ENCODE measurements around the gene PCCA.
A peak's percentile ranks its signal among the peaks of the same experiment; 100 is the strongest.

Gene PCCA

DNA sequence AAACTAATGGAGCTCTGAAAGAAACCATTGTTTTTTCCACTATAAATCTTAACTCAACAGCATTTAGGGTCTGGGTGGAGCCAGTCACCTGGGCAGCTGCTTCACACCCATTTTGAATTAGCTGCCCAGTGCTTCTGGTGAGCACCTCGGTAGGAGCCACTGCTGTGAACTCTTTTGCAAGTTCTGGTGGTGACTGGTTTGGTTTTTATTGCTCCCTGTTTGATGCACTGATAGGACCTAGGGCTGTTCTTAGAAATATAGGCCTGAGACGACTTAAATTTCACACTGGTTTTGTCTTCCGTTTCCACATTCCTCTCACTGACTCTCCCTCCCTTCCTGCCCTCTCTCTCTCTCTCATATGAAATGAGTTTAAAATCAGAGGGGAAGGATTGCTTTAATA, 395.8 kb downstream of the PCCA start:
- Mint-ChIP-seq H3K36me3 (no peaks in the 10 kb centered on the region), H3K27ac (peak overlapping the region; percentile 44), H3K4me1 (peaks cover 39% of the 10 kb centered on the region), H3K9me3 (no peaks in the 10 kb centered on the region), H3K4me3 (peak overlapping the region; percentile 30)
- DNase-seq (ENCODE audit: low spot score in 2 of 2) (no peak), ATAC-seq (peak; percentile 77)

DNA sequence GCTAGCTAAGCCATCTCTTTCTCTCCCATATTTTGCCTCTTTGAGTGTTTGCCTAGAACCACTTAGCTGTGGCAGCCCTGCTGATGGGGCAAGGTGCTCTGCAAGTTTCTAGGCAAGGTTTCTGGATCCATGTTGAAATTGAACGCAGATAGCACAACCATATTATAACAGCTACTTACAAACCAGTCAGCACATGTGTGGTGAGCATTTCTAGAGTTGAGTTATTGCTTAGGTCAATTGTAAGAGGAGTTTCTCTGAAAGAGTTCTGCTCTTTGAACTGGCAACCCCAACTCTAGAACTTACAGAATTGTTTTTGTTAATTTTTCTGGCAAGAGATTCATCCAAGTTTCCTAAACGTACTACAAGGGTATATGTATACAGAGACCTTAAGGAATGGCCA, 396.4 kb downstream of the PCCA start:
- H3K4me1 Mint-ChIP-seq, result peaks cover 39% of the 10 kb centered on the region
- H3K4me3 Mint-ChIP-seq, result peak overlapping the region; percentile 30
- no peaks in the 10 kb centered on the region for H3K9me3 Mint-ChIP-seq
- DNase-seq (ENCODE audit: low spot score in 2 of 2), result peak in 1 of 2 donors; percentile 55
- peak overlapping the region; percentile 44 for H3K27ac Mint-ChIP-seq
- H3K36me3 Mint-ChIP-seq, result no peaks in the 10 kb centered on the region
- peak; percentile 70 for ATAC-seq

DNA sequence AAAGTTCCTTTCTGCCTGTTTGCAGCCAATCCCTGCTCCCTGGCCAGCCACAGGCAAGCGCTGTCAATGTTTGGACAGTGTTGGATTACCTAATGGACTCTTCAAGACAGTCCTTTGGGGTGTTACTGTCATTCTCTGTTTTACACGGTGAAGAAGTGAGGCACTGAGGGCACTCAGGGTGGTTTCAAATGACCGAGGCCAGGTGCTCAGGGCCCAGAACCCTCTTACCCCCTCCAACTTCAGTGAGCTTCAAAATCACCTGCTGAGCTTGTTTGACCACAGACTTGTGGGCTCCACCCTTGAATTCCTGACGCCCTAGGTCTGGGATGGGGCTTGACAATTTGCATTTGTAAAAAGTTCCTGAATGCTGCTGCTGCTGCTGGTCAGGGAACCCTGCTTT, 401.8 kb downstream of the PCCA start:
- peaks cover under 1% of the 10 kb centered on the region for H3K36me3 Mint-ChIP-seq
- H3K9me3 Mint-ChIP-seq, result no peaks in the 10 kb centered on the region
- H3K4me3 Mint-ChIP-seq, result no peak overlapping the region
- no peak overlapping the region for H3K27ac Mint-ChIP-seq
- no peak for ATAC-seq
- no peak for DNase-seq (ENCODE audit: low spot score in 2 of 2)
- peaks cover 4% of the 10 kb centered on the region for H3K4me1 Mint-ChIP-seq

DNA sequence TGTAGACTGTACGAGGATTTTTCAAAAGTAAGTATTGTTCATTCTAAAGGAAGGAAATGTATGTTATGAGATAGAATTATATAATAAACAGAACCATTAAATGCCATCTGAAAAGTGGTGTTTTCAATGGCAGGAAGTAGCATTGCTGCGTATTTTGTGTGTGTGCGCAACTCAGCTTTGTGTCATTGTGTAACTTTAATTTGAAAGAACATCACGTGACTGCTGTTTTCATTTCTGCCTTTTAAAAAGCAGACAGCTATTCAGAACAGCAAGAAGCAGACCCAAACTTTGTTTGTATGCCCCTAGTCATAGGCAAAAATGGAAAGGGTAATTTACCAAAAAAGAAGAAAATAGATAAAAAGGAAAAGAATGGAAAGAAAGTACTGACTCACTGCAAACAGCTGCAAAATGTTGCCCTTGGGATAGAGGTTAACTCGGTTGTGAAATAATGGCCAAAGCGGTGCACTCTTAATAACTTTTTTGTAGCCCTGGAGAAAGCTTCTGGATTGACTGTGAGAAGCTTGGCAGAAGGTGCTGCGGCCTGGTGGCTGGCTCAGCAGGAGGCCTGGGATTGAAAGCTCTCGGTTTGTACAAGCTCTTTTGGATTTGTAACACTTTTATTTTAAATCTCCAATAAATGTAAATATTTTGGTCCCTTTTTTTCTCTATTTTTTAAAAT, 402.4 kb downstream of the PCCA start:
- ATAC-seq, result no peak
- Mint-ChIP-seq H3K9me3 (no peaks in the 10 kb centered on the region), H3K4me1 (no peaks in the 10 kb centered on the region), H3K27ac (no peak overlapping the region), H3K4me3 (no peak overlapping the region), H3K36me3 (peaks cover 5% of the 10 kb centered on the region)
- DNase-seq (ENCODE audit: low spot score in 2 of 2), result no peak

DNA sequence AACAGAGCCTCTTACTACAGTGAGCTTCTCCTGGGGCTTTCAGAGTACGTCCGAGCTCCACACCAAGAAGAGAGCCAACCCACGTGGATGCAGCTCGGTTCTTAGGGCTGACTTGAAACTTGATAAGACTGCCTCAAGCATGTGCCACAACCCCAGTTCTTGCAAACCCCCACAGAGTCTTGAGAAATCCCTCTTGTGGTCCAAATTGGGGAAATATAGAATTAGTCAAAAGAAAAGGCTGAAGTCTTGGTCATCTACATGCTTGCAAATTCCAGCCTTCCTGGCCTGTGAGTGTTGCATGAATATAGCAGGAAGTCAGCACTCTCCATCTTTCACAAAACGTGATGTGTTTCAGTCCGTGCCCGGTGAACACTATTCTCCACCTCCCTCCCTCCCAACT, 404.5 kb downstream of the PCCA start:
- Mint-ChIP-seq H3K36me3 (peaks cover 5% of the 10 kb centered on the region), H3K4me3 (no peak overlapping the region), H3K4me1 (no peaks in the 10 kb centered on the region), H3K9me3 (no peaks in the 10 kb centered on the region), H3K27ac (no peak overlapping the region)
- DNase-seq (ENCODE audit: low spot score in 2 of 2) (no peak), ATAC-seq (no peak)

DNA sequence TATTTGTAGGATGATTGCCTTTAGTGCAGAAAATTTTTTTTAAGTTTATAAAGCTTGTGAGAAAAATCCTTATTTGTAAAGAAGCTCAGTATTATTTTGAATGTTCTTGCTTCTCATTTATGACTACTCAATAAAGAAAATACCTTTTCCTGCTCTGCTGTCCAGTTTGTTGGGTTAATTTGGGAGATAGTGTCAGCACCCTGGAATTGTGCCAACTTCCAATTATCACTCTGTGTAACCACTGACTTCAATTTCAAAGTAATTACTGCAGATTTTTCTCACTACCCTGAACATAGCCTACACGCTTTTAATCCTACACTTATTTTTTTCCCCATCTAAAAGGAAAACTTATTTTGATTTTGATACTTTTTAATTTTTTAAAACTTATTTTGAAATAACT, 406.6 kb downstream of the PCCA start:
- no peaks in the 10 kb centered on the region for H3K4me1 Mint-ChIP-seq
- H3K9me3 Mint-ChIP-seq, result no peaks in the 10 kb centered on the region
- H3K4me3 Mint-ChIP-seq, result no peak overlapping the region
- DNase-seq (ENCODE audit: low spot score in 2 of 2), result no peak
- no peak overlapping the region for H3K27ac Mint-ChIP-seq
- no peak for ATAC-seq
- peaks cover 5% of the 10 kb centered on the region for H3K36me3 Mint-ChIP-seq

DNA sequence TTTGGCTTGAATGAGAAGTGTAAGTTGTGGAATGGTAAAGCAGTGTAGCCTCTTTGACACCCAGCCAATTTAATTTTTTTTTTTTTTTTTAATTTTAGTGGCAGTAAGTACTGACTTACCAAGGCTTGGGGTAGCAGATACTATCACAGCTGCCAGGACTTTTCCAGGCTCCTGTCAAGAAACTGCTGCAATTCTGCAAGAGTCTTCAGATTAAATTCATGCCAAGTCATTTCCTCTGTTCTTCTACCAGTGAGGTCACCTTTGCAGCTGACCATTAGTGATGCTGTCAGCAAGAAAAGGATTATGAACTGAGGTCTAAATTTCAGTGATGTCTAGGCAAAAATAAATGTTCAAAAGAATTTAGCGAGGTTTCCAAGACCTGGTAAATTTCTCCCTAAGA, 408.5 kb downstream of the PCCA start:
- DNase-seq (ENCODE audit: low spot score in 2 of 2) (no peak), ATAC-seq (no peak)
- Mint-ChIP-seq H3K4me3 (no peak overlapping the region), H3K36me3 (peaks cover 5% of the 10 kb centered on the region), H3K4me1 (peaks cover under 1% of the 10 kb centered on the region), H3K9me3 (no peaks in the 10 kb centered on the region), H3K27ac (no peak overlapping the region)

DNA sequence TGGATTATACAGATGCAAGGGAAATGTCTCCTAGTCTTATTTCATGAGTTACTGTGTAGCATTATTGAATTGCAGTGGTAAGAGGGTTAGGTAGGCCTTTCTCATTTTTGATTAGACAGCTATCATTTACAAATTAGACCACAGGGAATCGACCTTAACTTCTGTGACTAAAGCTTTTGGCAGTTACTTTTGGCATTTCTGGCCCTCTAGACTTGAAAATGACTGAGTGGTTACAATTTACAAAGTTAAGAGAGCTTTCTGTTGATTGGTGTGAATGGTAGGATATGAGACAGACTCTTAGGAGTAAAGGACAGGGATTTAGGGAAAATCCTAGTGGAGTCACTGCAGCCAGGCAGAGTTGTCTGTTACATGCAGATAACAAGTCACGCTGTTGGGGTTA, 413.6 kb downstream of the PCCA start:
- ATAC-seq (no peak), DNase-seq (ENCODE audit: low spot score in 2 of 2) (no peak)
- H3K27ac Mint-ChIP-seq, result no peak overlapping the region
- H3K9me3 Mint-ChIP-seq, result no peaks in the 10 kb centered on the region
- no peaks in the 10 kb centered on the region for H3K36me3 Mint-ChIP-seq
- no peak overlapping the region for H3K4me3 Mint-ChIP-seq
- peaks cover 24% of the 10 kb centered on the region for H3K4me1 Mint-ChIP-seq

DNA sequence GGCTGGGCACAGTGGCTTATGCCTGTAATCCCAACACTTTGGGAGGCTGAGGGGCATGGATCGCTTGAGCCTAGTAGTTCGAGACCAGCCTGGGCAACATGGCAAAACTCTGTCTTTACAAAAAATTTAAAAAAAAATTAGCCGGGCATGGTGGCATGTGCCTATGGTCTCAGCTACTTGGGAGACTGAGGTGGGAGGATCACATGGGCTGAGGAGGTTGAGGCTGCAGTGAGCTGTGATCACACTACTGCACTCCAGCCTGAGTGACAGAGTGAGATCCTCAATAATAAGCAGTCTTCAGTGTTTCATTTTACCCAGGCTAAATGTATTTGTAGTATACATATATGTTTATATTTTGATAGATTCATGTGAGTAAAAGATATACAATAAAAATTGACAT, 414.7 kb downstream of the PCCA start:
- no peaks in the 10 kb centered on the region for H3K9me3 Mint-ChIP-seq
- no peak overlapping the region for H3K4me3 Mint-ChIP-seq
- H3K36me3 Mint-ChIP-seq, result no peaks in the 10 kb centered on the region
- no peak for DNase-seq (ENCODE audit: low spot score in 2 of 2)
- H3K4me1 Mint-ChIP-seq, result peaks cover 26% of the 10 kb centered on the region
- no peak for ATAC-seq
- H3K27ac Mint-ChIP-seq, result no peak overlapping the region

DNA sequence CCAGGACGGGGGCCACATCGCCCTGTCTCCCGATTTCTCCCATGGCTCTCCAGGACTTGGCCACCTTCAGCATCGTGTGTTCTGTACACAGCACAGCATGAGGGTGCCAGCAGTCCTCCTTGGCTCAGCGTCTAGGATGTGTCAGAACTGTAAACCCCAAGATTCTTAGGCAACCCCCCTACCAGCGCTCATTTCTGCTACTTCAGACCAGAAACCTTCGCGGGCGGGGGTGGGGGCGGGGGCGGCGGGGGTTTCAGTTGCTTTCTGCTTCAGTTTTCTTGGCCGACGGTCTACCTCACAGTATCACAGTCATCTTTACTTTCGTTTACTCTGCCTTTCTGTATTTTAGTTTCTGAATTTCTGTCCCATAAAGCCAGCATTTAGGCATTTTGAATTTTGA, 417.3 kb downstream of the PCCA start:
- peak; percentile 99 for ATAC-seq
- H3K27ac Mint-ChIP-seq, result peak overlapping the region; percentile 43
- no peaks in the 10 kb centered on the region for H3K9me3 Mint-ChIP-seq
- H3K36me3 Mint-ChIP-seq, result no peaks in the 10 kb centered on the region
- peaks cover 33% of the 10 kb centered on the region for H3K4me1 Mint-ChIP-seq
- peak; percentile 11 to 70 for DNase-seq (ENCODE audit: low spot score in 2 of 2)
- H3K4me3 Mint-ChIP-seq, result peak overlapping the region; percentile 70

DNA sequence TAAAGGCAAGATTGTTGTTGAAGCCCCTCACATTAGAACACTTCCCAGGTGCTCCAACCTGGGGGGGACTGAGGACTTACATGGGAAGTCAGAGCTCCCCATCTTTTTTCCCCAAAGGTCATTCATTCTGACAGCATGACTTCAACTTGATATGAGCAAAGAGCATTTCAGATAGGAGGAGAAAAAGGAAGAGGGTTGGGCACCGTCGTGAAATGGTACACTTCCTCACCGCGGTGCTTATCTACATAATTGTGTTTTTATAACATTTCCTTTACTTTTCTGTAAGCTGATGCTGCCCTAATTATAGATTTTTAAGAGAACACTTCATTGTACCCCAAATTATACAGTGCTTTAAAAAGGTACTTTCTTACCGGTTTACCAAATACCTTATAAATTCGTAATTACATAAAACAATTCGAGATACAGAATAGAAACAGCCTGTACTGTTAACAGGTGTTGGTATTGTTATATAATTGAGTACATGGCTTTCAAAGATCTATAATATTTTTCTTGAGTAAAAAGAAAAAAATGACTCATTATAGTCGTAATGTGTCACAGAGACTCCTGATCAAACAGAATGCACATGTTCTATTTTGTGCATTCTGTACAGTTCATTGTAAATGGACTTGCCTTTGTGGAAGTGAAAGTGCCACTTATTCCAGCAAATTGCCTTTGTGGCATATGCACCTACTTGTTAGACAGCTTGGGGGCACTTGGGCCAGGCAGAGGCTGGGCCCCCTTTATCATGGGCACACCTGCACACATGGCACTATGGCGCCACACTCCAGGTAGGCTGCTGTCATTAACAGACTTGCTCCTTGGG, 417.9 kb downstream of the PCCA start:
- ATAC-seq (peak; percentile 64), DNase-seq (ENCODE audit: low spot score in 2 of 2) (no peak)
- H3K9me3 Mint-ChIP-seq, result no peaks in the 10 kb centered on the region
- H3K36me3 Mint-ChIP-seq, result no peaks in the 10 kb centered on the region
- peak overlapping the region; percentile 43 for H3K27ac Mint-ChIP-seq
- peaks cover 36% of the 10 kb centered on the region for H3K4me1 Mint-ChIP-seq
- H3K4me3 Mint-ChIP-seq, result peak overlapping the region; percentile 70

DNA sequence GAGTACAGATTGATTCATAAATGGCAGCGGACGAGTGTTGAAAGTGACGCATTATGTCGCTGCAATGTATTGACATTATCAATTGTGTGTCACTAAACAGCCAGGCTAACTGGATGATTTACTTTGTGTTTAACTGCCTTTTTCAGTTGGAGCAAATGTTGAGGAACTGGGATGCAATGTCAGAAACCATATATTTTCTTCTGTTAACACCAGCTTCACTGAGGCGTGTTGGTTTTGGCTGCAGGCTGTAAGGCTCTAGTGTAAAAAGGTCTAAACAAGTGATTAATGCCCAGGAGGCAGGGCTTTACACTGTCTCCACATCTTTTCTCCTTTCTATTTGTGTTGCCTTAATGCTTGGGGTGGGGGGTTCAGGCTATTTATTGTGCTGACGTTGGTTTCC, 419.6 kb downstream of the PCCA start:
- Mint-ChIP-seq H3K4me1 (peaks cover 30% of the 10 kb centered on the region), H3K4me3 (no peak overlapping the region), H3K36me3 (no peaks in the 10 kb centered on the region), H3K27ac (no peak overlapping the region), H3K9me3 (no peaks in the 10 kb centered on the region)
- ATAC-seq, result no peak
- DNase-seq (ENCODE audit: low spot score in 2 of 2), result no peak

DNA sequence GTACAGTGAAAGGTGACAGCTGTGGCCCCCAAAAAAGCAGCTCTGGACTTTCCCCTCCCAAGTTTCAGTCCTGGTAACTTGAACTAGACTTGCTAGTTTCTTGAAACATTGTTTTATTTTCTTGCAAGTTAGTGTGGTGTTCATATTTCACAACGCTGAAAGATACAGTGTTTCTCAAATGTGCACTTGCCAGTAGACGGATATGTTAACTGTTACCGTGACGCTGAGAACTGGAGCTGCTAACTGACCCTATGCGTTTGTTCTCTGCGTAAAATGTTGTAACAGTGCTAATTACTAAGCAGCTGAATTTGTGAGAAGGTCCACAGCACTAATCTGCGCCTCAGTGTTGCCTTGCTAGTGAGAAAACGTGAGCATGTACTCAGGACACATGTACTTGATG, 420.1 kb downstream of the PCCA start:
- ATAC-seq, result no peak
- peaks cover 30% of the 10 kb centered on the region for H3K4me1 Mint-ChIP-seq
- no peak overlapping the region for H3K4me3 Mint-ChIP-seq
- no peak for DNase-seq (ENCODE audit: low spot score in 2 of 2)
- H3K9me3 Mint-ChIP-seq, result no peaks in the 10 kb centered on the region
- H3K27ac Mint-ChIP-seq, result no peak overlapping the region
- no peaks in the 10 kb centered on the region for H3K36me3 Mint-ChIP-seq

DNA sequence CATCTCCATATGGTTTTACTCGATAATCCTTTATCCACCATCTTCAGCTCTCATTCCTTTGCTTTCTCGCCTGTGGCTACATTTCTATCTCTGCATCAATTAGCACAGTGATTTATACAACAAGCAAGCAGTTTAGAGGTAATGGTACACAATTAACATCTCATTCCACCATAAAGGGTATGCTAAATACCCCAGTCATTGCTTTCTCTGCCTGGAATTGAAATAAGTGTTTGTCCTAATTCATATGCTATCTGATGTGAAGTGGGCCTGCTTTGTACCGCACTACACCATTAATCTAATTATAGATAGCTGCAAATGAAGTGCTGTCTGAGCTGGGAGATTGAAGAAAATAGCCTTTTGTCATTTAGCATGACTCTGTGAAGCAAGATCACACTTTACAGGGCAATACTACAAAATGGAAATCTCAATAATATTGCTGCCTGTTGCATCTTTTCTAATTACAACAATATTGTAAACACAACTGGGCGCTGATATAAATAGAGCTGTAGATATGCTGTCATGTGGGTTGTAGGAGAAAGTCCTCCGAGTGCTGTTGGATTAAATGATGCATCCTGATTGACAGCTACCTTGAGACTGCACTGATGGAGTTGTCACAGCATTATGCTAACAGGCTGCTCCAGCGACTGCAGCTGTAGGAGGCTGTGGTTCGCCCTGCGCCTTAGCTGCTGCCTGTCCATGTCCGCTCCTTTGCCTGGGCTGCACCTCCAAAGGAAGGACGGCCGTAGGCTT, 421.5 kb downstream of the PCCA start:
- Mint-ChIP-seq H3K9me3 (no peaks in the 10 kb centered on the region), H3K4me1 (peaks cover 34% of the 10 kb centered on the region), H3K4me3 (no peak overlapping the region), H3K27ac (no peak overlapping the region), H3K36me3 (no peaks in the 10 kb centered on the region)
- DNase-seq (ENCODE audit: low spot score in 2 of 2), result no peak
- no peak for ATAC-seq

DNA sequence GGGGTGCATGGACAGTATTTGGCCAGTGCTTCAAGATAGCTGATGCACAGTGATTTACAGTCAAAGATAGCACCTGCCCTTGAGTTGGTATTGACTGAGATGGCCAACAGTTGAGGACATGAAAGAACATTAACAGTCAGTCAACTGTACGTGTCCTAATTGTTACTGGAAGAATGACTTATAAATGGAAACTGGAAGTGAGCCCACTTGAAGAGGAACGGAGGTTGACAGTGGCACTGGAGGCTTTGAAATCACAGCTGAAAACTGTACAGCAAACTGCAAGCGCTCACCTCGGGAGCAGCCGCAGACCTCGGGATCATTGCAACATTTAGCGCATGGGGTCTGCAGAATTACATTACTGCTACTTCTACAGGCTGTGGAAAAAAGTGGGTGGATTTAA, 422.6 kb downstream of the PCCA start:
- no peak overlapping the region for H3K4me3 Mint-ChIP-seq
- H3K9me3 Mint-ChIP-seq, result no peaks in the 10 kb centered on the region
- H3K4me1 Mint-ChIP-seq, result peaks cover 26% of the 10 kb centered on the region
- no peaks in the 10 kb centered on the region for H3K36me3 Mint-ChIP-seq
- DNase-seq (ENCODE audit: low spot score in 2 of 2), result no peak
- H3K27ac Mint-ChIP-seq, result no peak overlapping the region
- ATAC-seq, result no peak

DNA sequence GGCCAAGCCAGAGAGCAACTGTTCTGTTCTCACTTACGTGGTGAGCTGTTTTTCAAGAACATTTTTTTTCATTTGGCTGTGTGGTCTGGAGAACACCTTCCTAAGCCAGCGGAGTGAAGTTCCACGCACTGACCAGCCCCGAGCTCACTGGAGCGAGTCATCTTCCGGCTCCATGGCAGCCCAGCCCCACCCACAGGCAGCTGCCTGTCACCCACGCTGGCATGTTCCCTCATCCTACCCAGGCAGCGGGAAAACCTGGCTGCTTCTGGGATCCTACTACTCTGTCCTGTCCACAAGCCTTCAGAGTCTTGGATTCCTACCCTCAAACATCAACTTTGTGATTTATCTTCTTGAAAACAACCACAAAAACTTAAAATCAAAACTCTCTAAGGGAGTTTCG, 423.5 kb downstream of the PCCA start:
- ATAC-seq (no peak), DNase-seq (ENCODE audit: low spot score in 2 of 2) (no peak)
- H3K4me1 Mint-ChIP-seq, result peaks cover 19% of the 10 kb centered on the region
- no peak overlapping the region for H3K4me3 Mint-ChIP-seq
- H3K27ac Mint-ChIP-seq, result no peak overlapping the region
- no peaks in the 10 kb centered on the region for H3K9me3 Mint-ChIP-seq
- no peaks in the 10 kb centered on the region for H3K36me3 Mint-ChIP-seq

All from stimulated activated effector memory CD8-positive, alpha-beta T cell treated with anti-CD3 and anti-CD28 coated beads, Interleukin-12 subunit alpha, Interleukin-12 subunit beta, amount 100 ng/mL, for 72 hours (primary cell).